ENCODE results near the gene SLC9A3.

Gene SLC9A3

DNA sequence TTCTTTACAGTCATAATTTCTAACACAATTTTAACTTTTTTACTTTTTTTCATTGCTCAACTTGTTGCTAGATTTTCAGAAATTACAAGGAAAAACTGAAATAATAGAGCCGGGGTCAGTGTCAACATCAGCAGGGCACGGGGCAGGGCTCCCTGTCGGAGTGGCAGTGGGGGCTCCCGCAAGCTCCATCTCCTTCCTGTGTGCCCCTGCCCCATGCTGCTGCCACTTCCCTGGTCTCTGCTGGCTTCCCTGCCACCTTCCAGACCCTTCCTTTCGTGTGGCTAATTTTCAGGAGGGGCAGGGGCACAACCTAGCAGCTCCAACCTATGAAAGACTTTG lies 82.3 kb downstream of the SLC9A3 start:
- Histone ChIP-seq H3K4me1 (ENCODE audit: control insufficient read depth, low read length) (peaks cover 59% of the 10 kb centered on the region), H3K79me2 (ENCODE audit: control insufficient read depth, low read length) (peaks cover 48% of the 10 kb centered on the region), H3K4me3 (ENCODE audit: low read length) (peak overlapping the region; percentile 93), H3K36me3 (ENCODE audit: control insufficient read depth, low read length) (peaks cover 27% of the 10 kb centered on the region), H3K9me2 (replicated peaks; ENCODE audit: control insufficient read depth, low read length) (no peaks in the 10 kb centered on the region), H3K9me3 (ENCODE audit: control insufficient read depth, insufficient read depth, low read length) (no peaks in the 10 kb centered on the region), H3K4me2 (ENCODE audit: low read length) (peak overlapping the region; percentile 89), H3K27ac (ENCODE audit: low read depth, low read length) (peak overlapping the region; percentile 59; the same call in 1 of the 2 replicates), H3F3A (ENCODE audit: control insufficient read depth, insufficient read depth) (peaks cover 15% of the 10 kb centered on the region), H3K27me3 (ENCODE audit: control insufficient read depth, low read length) (no peaks in the 10 kb centered on the region), H4K20me1 (ENCODE audit: control insufficient read depth, insufficient read depth, low read depth, low read length) (no peaks in the 10 kb centered on the region)
- TF ChIP-seq, protein P1, sequence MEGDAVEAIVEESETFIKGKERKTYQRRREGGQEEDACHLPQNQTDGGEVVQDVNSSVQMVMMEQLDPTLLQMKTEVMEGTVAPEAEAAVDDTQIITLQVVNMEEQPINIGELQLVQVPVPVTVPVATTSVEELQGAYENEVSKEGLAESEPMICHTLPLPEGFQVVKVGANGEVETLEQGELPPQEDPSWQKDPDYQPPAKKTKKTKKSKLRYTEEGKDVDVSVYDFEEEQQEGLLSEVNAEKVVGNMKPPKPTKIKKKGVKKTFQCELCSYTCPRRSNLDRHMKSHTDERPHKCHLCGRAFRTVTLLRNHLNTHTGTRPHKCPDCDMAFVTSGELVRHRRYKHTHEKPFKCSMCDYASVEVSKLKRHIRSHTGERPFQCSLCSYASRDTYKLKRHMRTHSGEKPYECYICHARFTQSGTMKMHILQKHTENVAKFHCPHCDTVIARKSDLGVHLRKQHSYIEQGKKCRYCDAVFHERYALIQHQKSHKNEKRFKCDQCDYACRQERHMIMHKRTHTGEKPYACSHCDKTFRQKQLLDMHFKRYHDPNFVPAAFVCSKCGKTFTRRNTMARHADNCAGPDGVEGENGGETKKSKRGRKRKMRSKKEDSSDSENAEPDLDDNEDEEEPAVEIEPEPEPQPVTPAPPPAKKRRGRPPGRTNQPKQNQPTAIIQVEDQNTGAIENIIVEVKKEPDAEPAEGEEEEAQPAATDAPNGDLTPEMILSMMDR (IDR thresholded peaks at IDR 0.05; ENCODE audit: low read depth, low read length, poor library complexity, severe bottlenecking), result no peak
- TF ChIP-seq EZH2phosphoT487 (IDR thresholded peaks at IDR 0.05; ENCODE audit: borderline replicate concordance, low read length), result no peak

DNA sequence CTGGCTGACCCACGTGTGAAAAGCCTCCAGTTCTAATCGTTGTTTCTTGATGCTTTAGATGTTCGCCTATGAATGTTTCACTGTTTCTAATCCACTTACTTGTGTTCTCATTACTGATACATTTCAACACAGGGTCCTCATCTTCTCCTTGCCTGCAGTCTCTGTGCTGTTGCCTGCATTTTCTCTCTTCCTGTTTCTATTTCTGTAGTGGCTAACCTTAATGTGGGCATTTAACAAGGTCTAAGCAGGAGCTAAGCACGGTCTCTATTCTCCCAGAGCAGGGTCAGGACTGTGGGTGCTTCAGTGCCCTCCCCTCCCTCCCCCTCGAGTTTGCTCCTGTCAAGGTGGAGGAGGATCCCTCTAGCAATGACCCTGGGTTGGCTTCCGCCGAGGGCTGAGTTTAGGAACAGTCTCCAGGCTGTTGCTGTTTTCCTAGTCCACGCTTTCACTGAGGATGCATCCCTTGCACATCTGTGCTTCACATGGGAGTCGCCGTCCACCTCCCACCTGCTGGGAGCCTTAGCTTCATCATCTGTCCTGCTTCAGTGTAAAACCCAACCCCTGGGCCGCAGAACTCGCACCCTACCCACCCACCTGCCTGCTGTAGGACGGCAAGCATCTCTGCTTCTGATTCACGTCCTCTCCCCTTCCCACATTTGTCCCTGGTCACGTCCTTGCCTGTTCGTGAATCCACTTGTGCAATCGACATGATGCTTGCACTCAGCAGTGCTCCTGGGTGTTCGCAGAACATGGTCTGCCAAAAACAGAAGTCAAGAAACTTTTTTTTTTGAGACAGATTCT lies 83.6 kb downstream of the SLC9A3 start:
- Histone ChIP-seq H3K27ac (ENCODE audit: low read depth, low read length) (peak overlapping the region; percentile 36), H3K27me3 (ENCODE audit: control insufficient read depth, low read length) (no peaks in the 10 kb centered on the region), H3K4me2 (ENCODE audit: low read length) (peak overlapping the region; percentile 89), H3K79me2 (ENCODE audit: control insufficient read depth, low read length) (peaks cover 39% of the 10 kb centered on the region), H4K20me1 (ENCODE audit: control insufficient read depth, insufficient read depth, low read depth, low read length) (no peaks in the 10 kb centered on the region), H3K36me3 (ENCODE audit: control insufficient read depth, low read length) (peaks cover 17% of the 10 kb centered on the region), H3K9me3 (ENCODE audit: control insufficient read depth, insufficient read depth, low read length) (no peaks in the 10 kb centered on the region), H3K9me2 (replicated peaks; ENCODE audit: control insufficient read depth, low read length) (no peaks in the 10 kb centered on the region), H3K4me3 (ENCODE audit: low read length) (peak overlapping the region; percentile 8; the same call in 1 of the 2 replicates), H3F3A (ENCODE audit: control insufficient read depth, insufficient read depth) (peaks cover 15% of the 10 kb centered on the region), H3K4me1 (ENCODE audit: control insufficient read depth, low read length) (peaks cover 49% of the 10 kb centered on the region)
- no peak for TF ChIP-seq EZH2phosphoT487 (IDR thresholded peaks at IDR 0.05; ENCODE audit: borderline replicate concordance, low read length)
- TF ChIP-seq, protein P1 (IDR thresholded peaks at IDR 0.05; ENCODE audit: low read depth, low read length, poor library complexity, severe bottlenecking), result no peak

DNA sequence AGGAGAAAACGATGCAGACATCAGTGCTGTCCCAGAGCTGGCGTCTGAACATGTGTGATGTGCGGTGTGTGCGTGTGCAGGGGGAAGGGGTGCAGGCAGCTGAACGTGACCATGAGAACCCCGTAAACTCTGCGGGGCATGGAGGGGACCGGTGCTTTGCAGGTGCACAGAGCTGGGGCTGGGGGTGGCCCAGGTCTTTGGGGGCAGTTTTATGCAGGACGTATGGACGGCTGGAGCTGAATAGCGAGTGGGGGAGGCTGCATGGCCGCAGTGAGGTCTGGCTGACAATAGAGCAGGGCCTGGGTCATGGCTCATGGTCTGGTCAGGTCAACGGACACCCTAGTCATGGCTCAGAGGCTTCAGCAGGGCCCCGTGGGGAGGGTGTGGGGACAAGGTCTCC lies 84.6 kb downstream of the SLC9A3 start:
- H4K20me1 ChIP-seq (ENCODE audit: control insufficient read depth, insufficient read depth, low read depth, low read length), result no peaks in the 10 kb centered on the region
- H3K27ac ChIP-seq (ENCODE audit: low read depth, low read length), result no peak overlapping the region
- H3K4me1 ChIP-seq (ENCODE audit: control insufficient read depth, low read length), result peaks cover 43% of the 10 kb centered on the region
- H3K9me3 ChIP-seq (ENCODE audit: control insufficient read depth, insufficient read depth, low read length), result no peaks in the 10 kb centered on the region
- no peak for TF ChIP-seq EZH2phosphoT487 (IDR thresholded peaks at IDR 0.05; ENCODE audit: borderline replicate concordance, low read length)
- TF ChIP-seq, protein P1 (IDR thresholded peaks at IDR 0.05; ENCODE audit: low read depth, low read length, poor library complexity, severe bottlenecking), result no peak
- peaks cover 15% of the 10 kb centered on the region for H3F3A ChIP-seq (ENCODE audit: control insufficient read depth, insufficient read depth)
- H3K36me3 ChIP-seq (ENCODE audit: control insufficient read depth, low read length), result peaks cover 15% of the 10 kb centered on the region
- H3K9me2 ChIP-seq (replicated peaks; ENCODE audit: control insufficient read depth, low read length), result no peaks in the 10 kb centered on the region
- H3K79me2 ChIP-seq (ENCODE audit: control insufficient read depth, low read length), result peaks cover 31% of the 10 kb centered on the region
- H3K27me3 ChIP-seq (ENCODE audit: control insufficient read depth, low read length), result no peaks in the 10 kb centered on the region
- no peak overlapping the region for H3K4me3 ChIP-seq (ENCODE audit: low read length)
- H3K4me2 ChIP-seq (ENCODE audit: low read length), result no peak overlapping the region
